HepG2 (cell line): ENCODE results near the gene SPAG4.

Experiments
- HMG20A ChIP-seq: IDR thresholded peaks from 2 replicates; pipeline ENCODE4 v1.6.1; 2016; ENCODE audit warnings: borderline replicate concordance
- MEIS1 ChIP-seq: sonication (generic); formaldehyde crosslinking; IDR thresholded peaks from 2 replicates; pipeline ENCODE4 v1.9.0; 2021; ENCODE audit warnings: mild to moderate bottlenecking, missing genetic modification reagents, moderate library complexity, borderline replicate concordance
- MEIS2 ChIP-seq: sonication (generic); formaldehyde crosslinking; IDR thresholded peaks from 2 replicates; pipeline ENCODE4 v1.9.0; 2021; ENCODE audit warnings: mild to moderate bottlenecking, missing genetic modification reagents
- NR1H2 ChIP-seq: sonication (generic); formaldehyde crosslinking; IDR thresholded peaks from 2 replicates; pipeline ENCODE4 v1.8.1; 2022; ENCODE audit warnings: low read depth, missing genetic modification reagents, borderline replicate concordance
- SMAD3 ChIP-seq: sonication (generic); formaldehyde crosslinking; IDR thresholded peaks from 2 replicates; pipeline ENCODE4 v1.4.0; 2020; ENCODE audit warnings: missing genetic modification reagents
- TAF15 ChIP-seq: fragments of 200-400 bp; formaldehyde crosslinking; IDR thresholded peaks from one replicate; pipeline ENCODE4 v1.6.1; 2018; ENCODE audit warnings: mild to moderate bottlenecking, low read depth, low read length; ENCODE audit not compliant: poor library complexity, severe bottlenecking
- ZKSCAN5 ChIP-seq: sonication (generic); formaldehyde crosslinking; IDR thresholded peaks from 2 replicates; pipeline ENCODE4 v1.5.1; 2020; ENCODE audit warnings: mild to moderate bottlenecking, missing genetic modification reagents
- ZNF251 ChIP-seq: sonication (generic); formaldehyde crosslinking; IDR thresholded peaks from 2 replicates; pipeline ENCODE4 v1.9.0; 2021; ENCODE audit warnings: mild to moderate bottlenecking, missing genetic modification reagents
- ZNF563 ChIP-seq: sonication (generic); formaldehyde crosslinking; IDR thresholded peaks from 2 replicates; pipeline ENCODE4 v1.8.0; 2022; ENCODE audit warnings: mild to moderate bottlenecking, moderate library complexity, missing genetic modification reagents
- ZNF607 ChIP-seq: sonication (generic); formaldehyde crosslinking; IDR thresholded peaks from 2 replicates; pipeline ENCODE4 v1.5.1; 2020; ENCODE audit warnings: missing genetic modification reagents, mild to moderate bottlenecking, borderline replicate concordance
- ZZZ3 ChIP-seq: sonication (generic); formaldehyde crosslinking; IDR thresholded peaks from 2 replicates; pipeline ENCODE4 v1.4.0; 2020; ENCODE audit warnings: missing genetic modification reagents, mild to moderate bottlenecking, borderline replicate concordance
- TF ChIP-seq, protein P1 (sequence below): sonication (generic); IDR thresholded peaks from 2 replicates; pipeline ENCODE4 v1.6.1; 2016; ENCODE audit warnings: low read depth, borderline replicate concordance
- TF ChIP-seq, protein P2 (sequence below): sonication (generic); formaldehyde crosslinking; IDR thresholded peaks from 2 replicates; pipeline ENCODE4 v1.5.0; 2020; ENCODE audit warnings: mild to moderate bottlenecking, missing genetic modification reagents, moderate library complexity

DNA sequence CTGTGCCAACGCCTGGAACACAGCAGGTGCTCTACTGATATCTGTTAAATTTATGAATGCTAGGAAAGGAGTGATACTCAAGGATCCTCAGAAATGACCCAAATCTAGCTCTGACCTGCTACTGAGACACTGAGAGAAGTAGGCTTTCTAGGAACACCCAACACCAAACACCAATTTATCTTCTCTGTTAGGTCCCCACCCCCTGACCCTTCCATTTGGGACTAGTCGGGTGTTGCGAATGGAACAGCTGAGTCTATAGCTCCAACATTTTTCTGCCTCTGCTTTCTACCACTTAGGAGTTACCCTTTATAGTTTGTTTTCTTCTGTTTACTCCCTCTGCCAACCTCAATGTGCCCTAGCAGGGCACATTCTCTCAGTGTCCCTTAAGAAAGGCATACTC lies 25.1 kb downstream of the SPAG4 start:
- TF ChIP-seq SMAD3 (CRISPR knock-in tag) = no peak
- no peak for TF ChIP-seq ZNF563 (CRISPR knock-in tag)
- TF ChIP-seq MEIS1 (CRISPR knock-in tag) = no peak
- TF ChIP-seq, protein P1, sequence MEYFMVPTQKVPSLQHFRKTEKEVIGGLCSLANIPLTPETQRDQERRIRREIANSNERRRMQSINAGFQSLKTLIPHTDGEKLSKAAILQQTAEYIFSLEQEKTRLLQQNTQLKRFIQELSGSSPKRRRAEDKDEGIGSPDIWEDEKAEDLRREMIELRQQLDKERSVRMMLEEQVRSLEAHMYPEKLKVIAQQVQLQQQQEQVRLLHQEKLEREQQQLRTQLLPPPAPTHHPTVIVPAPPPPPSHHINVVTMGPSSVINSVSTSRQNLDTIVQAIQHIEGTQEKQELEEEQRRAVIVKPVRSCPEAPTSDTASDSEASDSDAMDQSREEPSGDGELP = no peak
- no peak for TF ChIP-seq ZKSCAN5
- TF ChIP-seq, protein P2, sequence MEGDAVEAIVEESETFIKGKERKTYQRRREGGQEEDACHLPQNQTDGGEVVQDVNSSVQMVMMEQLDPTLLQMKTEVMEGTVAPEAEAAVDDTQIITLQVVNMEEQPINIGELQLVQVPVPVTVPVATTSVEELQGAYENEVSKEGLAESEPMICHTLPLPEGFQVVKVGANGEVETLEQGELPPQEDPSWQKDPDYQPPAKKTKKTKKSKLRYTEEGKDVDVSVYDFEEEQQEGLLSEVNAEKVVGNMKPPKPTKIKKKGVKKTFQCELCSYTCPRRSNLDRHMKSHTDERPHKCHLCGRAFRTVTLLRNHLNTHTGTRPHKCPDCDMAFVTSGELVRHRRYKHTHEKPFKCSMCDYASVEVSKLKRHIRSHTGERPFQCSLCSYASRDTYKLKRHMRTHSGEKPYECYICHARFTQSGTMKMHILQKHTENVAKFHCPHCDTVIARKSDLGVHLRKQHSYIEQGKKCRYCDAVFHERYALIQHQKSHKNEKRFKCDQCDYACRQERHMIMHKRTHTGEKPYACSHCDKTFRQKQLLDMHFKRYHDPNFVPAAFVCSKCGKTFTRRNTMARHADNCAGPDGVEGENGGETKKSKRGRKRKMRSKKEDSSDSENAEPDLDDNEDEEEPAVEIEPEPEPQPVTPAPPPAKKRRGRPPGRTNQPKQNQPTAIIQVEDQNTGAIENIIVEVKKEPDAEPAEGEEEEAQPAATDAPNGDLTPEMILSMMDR (CRISPR knock-in tag) = no peak
- no peak for TF ChIP-seq HMG20A (CRISPR knock-in tag)
- TF ChIP-seq NR1H2 (CRISPR knock-in tag) = no peak
- no peak for TF ChIP-seq ZZZ3 (CRISPR knock-in tag)
- no peak for TF ChIP-seq ZNF607 (CRISPR knock-in tag)
- TF ChIP-seq TAF15 = no peak
- TF ChIP-seq MEIS2 (CRISPR knock-in tag) = no peak
- no peak for TF ChIP-seq ZNF251 (CRISPR knock-in tag)
